ENCODE results near the gene CBARP.

GRCh38 chr19:1276628-1277022, 38.8 kb upstream of the CBARP start:
- no peak for TF ChIP-seq CTCF (conservative IDR thresholded peaks at IDR 0.05)
- no peak for TF ChIP-seq EZH2 (IDR thresholded peaks at IDR 0.05; ENCODE audit: low read depth)

Data from PC-9 (cell line).